Measurements from ENCODE around the gene TRMO. TPM values are rescaled to one million over a fixed set of nuclear protein-coding genes. Genes with fewer than 3 reads are reported as not detected.

TRMO gene
- total RNA-seq, 1 donor from 2014 or later = 31.3 TPM

DNA sequence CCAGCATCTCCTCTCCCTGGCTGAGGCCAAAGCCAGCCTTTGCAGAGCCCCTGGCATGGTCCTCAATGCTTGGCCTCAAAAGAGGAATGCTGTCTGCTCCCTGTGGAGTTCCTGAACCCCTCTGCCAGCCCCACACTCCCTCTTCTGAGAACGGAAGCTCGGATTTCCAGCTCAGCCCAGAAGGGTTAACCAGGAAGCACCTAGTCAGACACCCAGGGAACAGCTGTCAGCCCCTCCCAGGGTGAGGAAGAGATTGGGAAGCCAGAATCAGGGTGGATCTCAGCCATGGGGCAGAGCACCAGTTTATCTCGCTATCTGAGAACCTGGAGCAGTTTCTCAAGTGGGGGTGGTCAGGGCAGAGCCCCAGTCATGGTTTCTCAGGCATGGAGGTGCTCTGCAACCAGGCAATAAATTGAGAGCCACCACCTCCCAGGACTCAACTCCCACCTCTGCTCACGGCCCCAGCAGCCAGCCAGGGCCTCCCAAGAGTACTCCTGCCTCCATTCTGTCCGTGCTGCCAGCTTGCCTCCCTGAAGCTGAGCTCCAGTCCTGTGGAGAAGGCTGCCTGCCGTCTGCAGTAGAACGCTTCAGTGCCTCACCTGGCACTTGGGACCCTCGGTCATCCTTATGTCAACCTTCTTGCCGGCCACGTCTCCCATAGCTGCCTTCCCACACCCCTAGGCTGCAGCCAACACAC, 61.7 kb downstream of the TRMO start:
- no peak for DNase-seq (ENCODE audit: low read depth)

DNA sequence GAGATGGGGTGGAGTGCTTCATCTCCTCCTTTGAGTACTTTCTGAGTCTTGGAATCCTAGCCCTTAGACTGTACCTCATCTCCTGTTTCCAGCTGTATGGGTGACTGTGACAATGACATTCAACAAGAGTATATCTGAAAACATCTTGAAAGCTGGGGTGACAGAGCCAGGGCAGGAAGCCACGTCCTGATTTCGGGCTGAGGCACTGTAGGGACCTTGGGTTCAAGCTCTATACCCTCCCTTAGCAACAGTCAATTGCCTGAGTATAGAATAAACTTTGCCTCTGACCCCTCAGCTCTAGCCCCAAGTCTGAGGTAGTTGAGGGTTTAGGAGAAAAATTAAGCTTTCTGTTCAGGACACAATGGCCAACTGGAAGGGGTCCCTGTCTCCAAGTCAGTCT, 63.0 kb downstream of the TRMO start:
- DNase-seq (ENCODE audit: low read depth) = no peak

DNA sequence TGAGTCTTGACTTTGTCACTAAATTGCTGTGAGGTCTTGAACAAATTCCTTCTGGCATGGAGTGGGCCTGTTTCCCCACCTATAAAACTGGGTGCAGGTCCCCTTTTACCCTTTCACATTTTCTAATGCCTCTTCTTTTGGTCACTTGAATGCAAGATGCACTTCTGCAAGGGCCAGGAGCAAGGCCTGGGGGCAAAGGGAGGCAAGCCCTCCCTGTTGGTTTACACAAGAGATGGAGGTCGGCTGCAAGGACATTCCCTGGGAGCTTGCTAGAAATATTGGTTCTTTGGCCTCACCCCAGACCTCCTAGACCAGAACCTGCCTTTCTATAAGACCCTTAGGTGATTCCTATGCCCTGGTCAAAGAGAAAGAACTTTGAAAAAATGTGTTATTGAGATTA, 63.5 kb downstream of the TRMO start:
- no peak for DNase-seq (ENCODE audit: low read depth)

DNA sequence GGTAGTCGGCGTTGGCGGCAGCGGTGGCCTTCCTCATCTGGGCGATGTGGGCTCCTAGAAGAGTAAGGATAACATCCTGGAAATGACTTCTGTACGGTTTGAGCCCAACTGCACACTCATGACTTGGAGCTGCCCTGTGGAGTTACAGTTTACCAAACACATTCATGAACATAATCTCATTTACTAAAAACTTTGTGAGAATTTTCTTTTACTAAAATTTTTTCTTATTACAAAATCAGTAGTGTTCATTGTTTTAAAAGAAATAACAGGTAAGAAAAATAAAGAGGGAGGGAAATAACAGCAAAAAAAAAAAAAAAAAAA, 63.9 kb downstream of the TRMO start:
- DNase-seq (ENCODE audit: low read depth) = no peak

DNA sequence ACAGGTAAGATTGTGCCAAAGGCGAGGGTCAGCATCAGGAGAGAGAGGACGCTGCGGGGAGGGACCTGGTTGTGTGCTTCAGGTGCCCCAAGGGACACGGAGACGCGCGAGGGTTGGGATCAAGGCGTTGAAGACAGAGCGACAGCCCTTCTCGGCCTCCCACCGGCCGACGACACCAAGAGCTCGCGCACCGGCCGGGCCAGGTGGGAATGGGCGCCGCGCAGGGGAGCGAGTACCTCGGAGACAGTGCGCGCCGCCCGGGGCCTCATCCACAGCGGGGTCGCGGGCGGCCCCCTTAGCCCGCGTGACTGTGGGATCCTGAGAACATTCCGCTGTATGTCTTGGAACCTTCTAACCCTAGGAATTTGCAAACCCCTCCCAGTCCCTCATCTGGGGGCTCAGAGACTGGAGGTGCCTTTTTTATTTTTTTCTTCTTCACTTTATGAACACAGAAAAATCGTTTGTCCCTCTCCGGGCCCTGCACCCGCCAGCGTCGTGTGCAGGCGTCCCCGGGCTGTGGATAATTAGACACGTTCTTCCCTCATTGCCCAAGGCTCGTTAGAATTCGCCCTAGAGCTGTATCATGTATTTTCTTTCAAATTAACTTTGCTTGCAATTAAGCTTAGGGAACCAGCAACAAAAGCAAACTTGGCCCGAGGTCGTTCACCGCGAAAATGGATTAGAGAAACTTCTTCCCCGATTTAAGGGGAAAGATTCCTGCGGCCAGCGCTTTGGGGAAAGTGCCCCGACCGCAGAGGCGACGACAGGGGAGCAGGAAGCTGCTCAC, 64.5 kb downstream of the TRMO start:
- no peak for DNase-seq (ENCODE audit: low read depth)

DNA sequence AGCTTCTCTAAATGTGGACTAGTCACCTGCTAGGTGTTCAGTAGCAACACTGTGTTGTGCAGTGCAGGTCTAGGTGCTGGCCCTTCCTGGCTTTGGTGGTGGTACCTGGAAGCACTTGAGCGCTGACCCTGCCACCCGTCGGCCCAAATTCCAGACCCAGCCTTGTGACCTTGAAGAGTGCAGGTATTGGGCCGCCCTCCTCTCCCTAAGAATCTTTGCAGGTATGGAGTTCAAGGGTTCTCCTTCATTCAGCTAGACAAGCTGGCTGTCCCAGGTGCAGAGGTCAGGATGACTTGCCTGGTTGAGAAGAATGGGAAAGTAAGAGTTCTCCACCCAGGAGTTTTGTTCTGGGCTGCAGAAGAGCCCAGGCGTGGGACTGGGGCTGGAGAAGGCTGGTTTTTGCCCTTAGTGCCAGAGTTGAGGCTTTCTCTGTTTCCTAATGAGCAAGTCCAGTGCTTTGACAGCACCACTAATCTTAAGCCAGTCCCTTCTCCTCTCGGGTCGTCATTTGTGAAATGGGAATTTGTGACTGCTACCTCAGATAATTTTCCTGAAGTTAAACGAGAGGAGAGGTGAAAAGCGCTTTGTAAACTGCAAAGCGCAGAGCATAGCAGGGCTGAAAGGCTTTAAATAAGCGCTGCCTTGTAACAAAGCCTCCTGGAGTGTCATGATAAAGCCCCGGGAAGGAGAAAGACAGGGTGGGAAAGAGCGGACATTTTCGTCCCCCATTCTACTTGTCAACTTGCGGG, 65.3 kb downstream of the TRMO start:
- DNase-seq (ENCODE audit: low read depth) = no peak

DNA sequence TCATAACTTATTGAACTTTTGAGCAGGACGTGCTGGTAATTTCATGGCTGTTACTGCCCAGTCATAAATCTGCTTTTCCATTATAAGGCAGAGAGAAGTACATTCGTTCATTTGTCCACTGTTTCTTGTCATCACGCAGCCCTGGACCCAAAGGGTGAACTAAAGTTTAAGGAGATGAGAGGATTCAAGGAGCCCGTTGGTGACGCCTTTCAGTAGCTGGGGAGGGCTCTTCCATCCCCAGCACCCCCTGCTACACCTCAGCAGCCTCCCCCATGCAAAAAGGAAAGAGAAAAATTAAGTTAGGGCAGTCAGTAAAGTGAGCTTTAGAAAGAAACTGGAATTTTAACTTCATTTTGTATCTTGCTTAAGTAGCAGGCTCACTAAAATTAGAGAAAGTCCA, 66.4 kb downstream of the TRMO start:
- DNase-seq (ENCODE audit: low read depth) = no peak

DNA sequence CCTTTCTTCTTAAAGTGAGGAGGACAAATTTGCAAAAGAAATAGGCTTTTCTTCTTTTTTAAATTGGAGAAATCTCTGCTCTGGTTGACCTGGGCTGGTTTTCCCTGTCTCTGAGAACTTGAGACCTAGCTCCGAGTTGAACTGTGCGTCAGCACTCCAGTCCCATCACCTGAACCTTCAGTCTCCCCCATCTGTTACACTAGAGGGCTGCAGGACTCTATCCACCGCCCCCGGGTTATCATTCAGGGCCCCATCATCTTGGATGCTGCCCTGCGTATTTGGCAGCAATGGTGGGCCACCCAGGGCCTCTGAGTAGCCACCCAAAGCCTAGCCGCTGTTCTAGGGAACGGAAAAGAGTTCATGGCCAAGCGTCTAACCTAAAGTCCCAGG, 66.8 kb downstream of the TRMO start:
- no peak for DNase-seq (ENCODE audit: low read depth)

DNA sequence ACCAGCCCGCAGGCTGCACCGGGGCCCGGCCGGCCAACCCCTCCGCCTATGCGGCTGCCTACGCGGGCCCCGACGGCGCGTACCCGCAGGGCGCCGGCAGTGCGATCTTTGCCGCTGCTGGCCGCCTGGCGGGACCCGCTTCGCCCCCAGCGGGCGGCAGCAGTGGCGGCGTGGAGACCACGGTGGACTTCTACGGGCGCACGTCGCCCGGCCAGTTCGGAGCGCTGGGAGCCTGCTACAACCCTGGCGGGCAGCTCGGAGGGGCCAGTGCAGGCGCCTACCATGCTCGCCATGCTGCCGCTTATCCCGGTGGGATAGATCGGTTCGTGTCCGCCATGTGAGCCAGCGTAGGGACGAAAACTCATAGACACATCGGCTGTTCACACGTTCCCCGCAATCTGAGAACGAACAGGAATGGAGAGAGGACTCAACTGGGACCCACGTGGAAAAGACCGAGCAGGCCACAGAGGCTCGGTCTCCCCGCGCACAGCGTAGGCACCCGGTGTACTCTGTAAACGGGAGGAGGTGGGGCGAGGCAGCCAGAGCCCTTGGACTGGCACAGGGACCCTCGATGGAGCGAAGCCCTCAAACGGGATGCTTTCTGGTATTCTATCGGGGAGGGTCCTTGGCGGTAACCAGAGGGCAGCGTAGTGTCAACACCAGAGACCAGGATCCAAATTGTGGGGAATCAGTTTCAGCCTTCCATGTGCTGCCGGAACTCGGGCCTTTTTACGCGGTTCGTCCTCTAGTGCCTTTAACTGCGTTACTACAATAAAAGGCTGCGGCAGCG, 67.4 kb downstream of the TRMO start:
- DNase-seq (ENCODE audit: low read depth) = no peak

Other genes starting within 250 kb of the TRMO start
- 7.5 and 9.7 TPM in 2 replicates for gene XPA, start 225.2 kb downstream of the TRMO start, total RNA-seq
- gene FOXE1, start 69.3 kb downstream of the TRMO start, total RNA-seq = 19.6 and 57.1 TPM in 2 replicates
- not detected in 2 replicates for gene HEMGN, start 15.7 kb upstream of the TRMO start, total RNA-seq
- 4.2 and 19.1 TPM in 2 replicates for gene ANP32B, start 60.8 kb upstream of the TRMO start, total RNA-seq
- gene NANS, start 134.2 kb upstream of the TRMO start, total RNA-seq = 86.7 and 393 TPM in 2 replicates
- 5.2 and 11.3 TPM in 2 replicates for gene TRIM14, start 196.7 kb upstream of the TRMO start, total RNA-seq